HFFc6 (cell line): ENCODE measurements around the gene CDH23. TPM values are rescaled to one million over a fixed set of nuclear protein-coding genes. Genes with fewer than 3 reads are reported as not detected.

ENCODE experiments used
- DNase-seq: peaks from one replicate; pipeline ENCODE4 v3.0.0-alpha.2; 2018
- H3K27ac Mint-ChIP-seq: 2 replicates; pipeline ENCODE4 v1.8.0; 2020; ENCODE audit warnings: mild to moderate bottlenecking, mixed read lengths
- H3K27me3 Mint-ChIP-seq: 2 replicates; pipeline ENCODE4 v1.8.0; 2021; ENCODE audit warnings: mild to moderate bottlenecking, moderate library complexity, mixed read lengths; ENCODE audit not compliant: insufficient read depth
- H3K36me3 Mint-ChIP-seq: 2 replicates; pipeline ENCODE4 v1.8.0; 2021; ENCODE audit warnings: low read depth, mixed read lengths
- H3K4me1 Mint-ChIP-seq: 2 replicates; pipeline ENCODE4 v1.8.0; 2020; ENCODE audit warnings: low read depth, mixed read lengths
- H3K4me3 Mint-ChIP-seq: 2 replicates; pipeline ENCODE4 v1.8.0; 2020; ENCODE audit warnings: mild to moderate bottlenecking, moderate library complexity, mixed read lengths
- H3K9me3 Mint-ChIP-seq: 2 replicates; pipeline ENCODE4 v1.8.0; 2020; ENCODE audit warnings: mild to moderate bottlenecking, mixed read lengths
- CTCF ChIP-seq: fragments of 200-600 bp; sonication (generic); IDR thresholded peaks from 2 replicates; pipeline ENCODE4 v1.5.0; 2021; ENCODE audit warnings: antibody characterized with exemption, mild to moderate bottlenecking
- total RNA-seq, 6 experiments: library from RNA; stranded (reverse); fragmentation: NEBNext Ultra II Directional; extraction: Animal tissue kit (Norgen Biotek cat#: 25700); gene quantifications; 2 replicates in 1 of 6; 3 replicates in 5 of 6; pipeline ENCODE4 v1.2.3, GENCODE V29; 2021

CDH23 gene
- total RNA-seq, 6 experiments from 2014 or later: 0.02 to 0.11 (median 0.04) TPM; not detected in 2

GRCh38 chr10:71536332-71536731 lies 139.6 kb downstream of the CDH23 start:
- no peak for DNase-seq
- peaks cover 43% of the 10 kb centered on the region for H3K27me3 Mint-ChIP-seq
- no peaks in the 10 kb centered on the region for H3K9me3 Mint-ChIP-seq
- no peaks in the 10 kb centered on the region for H3K4me1 Mint-ChIP-seq
- H3K4me3 Mint-ChIP-seq: no peak overlapping the region
- no peak for TF ChIP-seq CTCF
- H3K36me3 Mint-ChIP-seq: no peaks in the 10 kb centered on the region
- no peak overlapping the region for H3K27ac Mint-ChIP-seq

- Mint-ChIP-seq H3K27ac (no peak overlapping the region), H3K4me1 (no peaks in the 10 kb centered on the region), H3K9me3 (no peaks in the 10 kb centered on the region), H3K27me3 (peaks cover 48% of the 10 kb centered on the region), H3K36me3 (no peaks in the 10 kb centered on the region), H3K4me3 (no peak overlapping the region)
- TF ChIP-seq CTCF: no peak
- DNase-seq: no peak
These were observed 140.4 kb downstream of the CDH23 start for GRCh38 chr10:71537125-71537524.

DNA sequence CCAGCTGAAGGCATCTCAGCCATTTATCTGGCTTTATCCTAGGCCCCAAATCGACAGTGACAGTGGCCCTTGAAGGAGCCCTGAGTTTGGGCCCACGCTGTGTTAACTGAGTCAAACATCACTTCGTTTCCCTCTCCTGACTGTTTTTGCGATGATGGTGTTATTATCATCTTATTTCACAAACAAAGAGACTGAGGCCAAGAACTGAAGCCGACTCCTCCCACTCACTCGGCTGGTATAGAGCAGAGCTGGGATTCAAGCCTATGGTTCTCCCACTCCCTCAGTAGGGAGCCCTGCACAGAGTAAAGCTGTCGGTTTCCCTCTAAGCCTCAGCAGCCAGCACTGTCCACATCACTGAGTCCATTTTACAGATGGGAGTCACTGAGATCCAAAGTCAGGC lies 141.0 kb downstream of the CDH23 start:
- no peaks in the 10 kb centered on the region for H3K36me3 Mint-ChIP-seq
- H3K4me3 Mint-ChIP-seq: no peak overlapping the region
- no peak overlapping the region for H3K27ac Mint-ChIP-seq
- no peaks in the 10 kb centered on the region for H3K4me1 Mint-ChIP-seq
- TF ChIP-seq CTCF: no peak
- no peak for DNase-seq
- H3K27me3 Mint-ChIP-seq: peaks cover 53% of the 10 kb centered on the region
- no peaks in the 10 kb centered on the region for H3K9me3 Mint-ChIP-seq

DNA sequence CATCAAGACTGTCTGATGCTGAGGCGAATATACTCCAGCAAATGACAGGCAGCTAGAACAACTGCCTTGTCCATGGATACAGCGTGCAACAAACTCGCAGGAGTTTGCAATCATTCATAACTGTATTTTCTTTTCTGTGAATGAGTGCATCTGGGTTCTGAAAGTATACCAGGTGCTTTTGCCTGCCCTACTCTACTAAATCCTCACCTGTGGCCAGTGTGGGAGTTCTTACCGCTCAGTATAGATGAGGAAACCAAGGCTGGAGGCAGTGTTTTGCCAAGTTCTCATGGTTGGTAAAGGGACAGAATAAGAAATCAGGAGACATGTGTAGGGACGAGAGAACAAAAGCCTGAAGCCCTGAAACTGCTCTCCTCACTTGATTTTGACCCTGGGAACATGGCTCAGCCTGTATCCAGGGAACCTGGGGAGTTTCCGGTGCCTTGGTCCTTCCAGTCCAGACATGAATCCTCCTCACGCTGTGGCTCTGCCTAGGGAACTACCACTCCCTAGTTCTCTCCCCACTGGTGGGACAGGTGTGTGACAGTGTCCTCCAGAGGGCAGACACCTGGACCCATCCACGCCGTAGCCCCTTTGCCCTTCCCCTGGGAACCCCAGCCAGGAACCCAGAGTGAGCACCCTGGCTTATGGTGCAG lies 142.0 kb downstream of the CDH23 start:
- Mint-ChIP-seq H3K27me3 (peaks cover 49% of the 10 kb centered on the region), H3K36me3 (no peaks in the 10 kb centered on the region), H3K4me3 (no peak overlapping the region), H3K4me1 (no peaks in the 10 kb centered on the region), H3K27ac (no peak overlapping the region), H3K9me3 (no peaks in the 10 kb centered on the region)
- no peak for DNase-seq
- no peak for TF ChIP-seq CTCF

DNA sequence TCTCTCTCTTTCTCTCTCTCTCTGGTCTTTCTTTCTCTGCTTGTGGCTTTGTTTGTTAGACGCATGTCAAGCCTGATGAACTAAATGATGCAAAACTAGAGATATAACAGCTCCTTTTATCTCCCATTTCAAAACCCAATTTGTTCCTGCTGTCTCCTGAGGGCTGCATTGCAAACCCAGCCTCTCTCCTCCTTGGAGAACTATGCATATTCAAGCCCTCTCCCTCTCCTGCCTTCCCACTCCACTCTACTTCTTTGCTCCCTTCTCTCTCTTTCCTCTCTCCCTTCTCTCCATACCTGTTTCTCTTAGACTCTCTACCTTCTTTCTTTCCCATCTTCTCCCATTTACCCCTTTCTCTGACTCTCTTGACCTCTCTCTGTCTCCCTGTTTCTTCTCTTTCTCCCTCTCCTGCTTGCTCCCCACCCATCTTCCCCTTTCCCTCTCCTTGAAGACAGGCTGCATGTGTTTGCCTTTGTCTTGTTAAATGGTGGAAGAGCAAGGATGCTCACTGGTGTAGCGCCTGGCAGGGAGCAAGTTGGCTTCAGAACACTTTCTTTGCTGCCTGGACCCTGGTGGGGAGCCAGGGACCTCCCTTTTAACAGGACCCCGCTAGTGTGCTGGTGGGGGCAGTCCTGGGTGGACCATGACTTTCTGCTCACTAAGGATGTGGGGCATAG lies 142.9 kb downstream of the CDH23 start:
- H3K9me3 Mint-ChIP-seq: no peaks in the 10 kb centered on the region
- no peak for TF ChIP-seq CTCF
- no peak for DNase-seq
- H3K36me3 Mint-ChIP-seq: no peaks in the 10 kb centered on the region
- peaks cover 48% of the 10 kb centered on the region for H3K27me3 Mint-ChIP-seq
- no peak overlapping the region for H3K4me3 Mint-ChIP-seq
- no peak overlapping the region for H3K27ac Mint-ChIP-seq
- H3K4me1 Mint-ChIP-seq: no peaks in the 10 kb centered on the region
